Activated B cell treated with CpG ODN at 0.5 μM for 24 hours (primary cell): ENCODE measurements around the gene NPY4R2. TPM values are rescaled to one million over a fixed set of nuclear protein-coding genes. Genes with fewer than 3 reads are reported as not detected.
"Not testable (repeated sequence)": the region's sequence is repeated elsewhere in the genome, so short reads cannot be mapped to it uniquely, and the experiment has no call there.

ENCODE experiments used
- ATAC-seq: fragments of 200-7000 bp; cut with Tn5 transposase; one replicate; pipeline ENCODE4 v1.10.0; 2021; ENCODE audit warnings: low read depth, mild to moderate bottlenecking, moderate library complexity
- CTCF ChIA-PET: fragments of 350-600 bp; sonication (Branson Sonifier 250); formaldehyde crosslinking; loops from one replicate; lab custom pipeline; 2021; ENCODE audit warnings: antibody characterized with exemption; lab: Charles Lee
- POLR2A ChIA-PET: fragments of 350-600 bp; sonication (Branson Sonifier 250); formaldehyde crosslinking; loops from one replicate; lab custom pipeline; 2021; ENCODE audit warnings: antibody characterized with exemption; lab: Charles Lee
- DNase-seq: peaks from one replicate; pipeline ENCODE4 v3.0.0; 2022
- H3K27ac Mint-ChIP-seq: one replicate; pipeline ENCODE4 v1.8.0; 2020; ENCODE audit warnings: mixed read lengths
- H3K27me3 Mint-ChIP-seq: one replicate; pipeline ENCODE4 v1.8.0; 2021; ENCODE audit warnings: mixed read lengths
- H3K36me3 Mint-ChIP-seq: one replicate; pipeline ENCODE4 v1.8.0; 2021; ENCODE audit warnings: low read depth, mixed read lengths
- H3K4me1 Mint-ChIP-seq: one replicate; pipeline ENCODE4 v1.8.0; 2021; ENCODE audit warnings: mixed read lengths
- H3K4me3 Mint-ChIP-seq: one replicate; pipeline ENCODE4 v1.8.0; 2020; ENCODE audit warnings: mild to moderate bottlenecking, mixed read lengths
- H3K9me3 Mint-ChIP-seq: one replicate; pipeline ENCODE4 v1.8.0; 2020; ENCODE audit warnings: mixed read lengths
- intact Hi-C: fragments of 100-400 bp; cut with micrococcal nuclease; formaldehyde crosslinking; loops from one replicate; pipeline ENCODE4 v1.15.1; 2024
- total RNA-seq: library from RNA; stranded (reverse); gene quantifications from 2 replicates; pipeline ENCODE4 v1.2.3, GENCODE V29; 2022

Gene NPY4R2
- total RNA-seq, 1 donor from 2014 or later: not detected

- H3K36me3 Mint-ChIP-seq, H3K9me3 Mint-ChIP-seq, POLR2A ChIA-PET, CTCF ChIA-PET, H3K27ac Mint-ChIP-seq, H3K4me1 Mint-ChIP-seq, intact Hi-C loops, DNase-seq, H3K27me3 Mint-ChIP-seq, H3K4me3 Mint-ChIP-seq, ATAC-seq: not testable (repeated sequence)
These were observed 9.1 kb upstream of the NPY4R2 start for GRCh38 chr10:47909333-47909732.

GRCh38 chr10:47910486-47910885 lies 8.0 kb upstream of the NPY4R2 start:
- POLR2A ChIA-PET, H3K27me3 Mint-ChIP-seq, intact Hi-C loops, H3K4me3 Mint-ChIP-seq, ATAC-seq, H3K27ac Mint-ChIP-seq, H3K4me1 Mint-ChIP-seq, H3K36me3 Mint-ChIP-seq, CTCF ChIA-PET, H3K9me3 Mint-ChIP-seq, DNase-seq: not testable (repeated sequence)

- POLR2A ChIA-PET, ATAC-seq, H3K27ac Mint-ChIP-seq, H3K9me3 Mint-ChIP-seq, H3K27me3 Mint-ChIP-seq, CTCF ChIA-PET, H3K36me3 Mint-ChIP-seq, intact Hi-C loops, DNase-seq, H3K4me1 Mint-ChIP-seq, H3K4me3 Mint-ChIP-seq: not testable (repeated sequence)
These were observed 4.4 kb upstream of the NPY4R2 start for GRCh38 chr10:47914052-47914451.

GRCh38 chr10:47915849-47916548 lies 2.5 kb upstream of the NPY4R2 start:
- intact Hi-C loops, H3K27me3 Mint-ChIP-seq, ATAC-seq, H3K9me3 Mint-ChIP-seq, H3K4me3 Mint-ChIP-seq, DNase-seq, CTCF ChIA-PET, H3K27ac Mint-ChIP-seq, POLR2A ChIA-PET, H3K4me1 Mint-ChIP-seq, H3K36me3 Mint-ChIP-seq: not testable (repeated sequence)

- H3K4me3 Mint-ChIP-seq, H3K27ac Mint-ChIP-seq, CTCF ChIA-PET, H3K9me3 Mint-ChIP-seq, DNase-seq, H3K4me1 Mint-ChIP-seq, H3K27me3 Mint-ChIP-seq, ATAC-seq, intact Hi-C loops, POLR2A ChIA-PET, H3K36me3 Mint-ChIP-seq: not testable (repeated sequence)
These were observed 2.1 kb downstream of the NPY4R2 start for GRCh38 chr10:47920610-47921009.

- ATAC-seq, H3K9me3 Mint-ChIP-seq, H3K4me3 Mint-ChIP-seq, H3K36me3 Mint-ChIP-seq, intact Hi-C loops, CTCF ChIA-PET, POLR2A ChIA-PET, H3K4me1 Mint-ChIP-seq, H3K27ac Mint-ChIP-seq, H3K27me3 Mint-ChIP-seq, DNase-seq: not testable (repeated sequence)
These were observed 4.0 kb downstream of the NPY4R2 start for GRCh38 chr10:47922503-47922902.

GRCh38 chr10:47924628-47925027 lies 6.2 kb downstream of the NPY4R2 start:
- DNase-seq, POLR2A ChIA-PET, ATAC-seq, H3K36me3 Mint-ChIP-seq, H3K9me3 Mint-ChIP-seq, CTCF ChIA-PET, H3K27me3 Mint-ChIP-seq, H3K4me1 Mint-ChIP-seq, H3K4me3 Mint-ChIP-seq, H3K27ac Mint-ChIP-seq, intact Hi-C loops: not testable (repeated sequence)

- H3K4me1 Mint-ChIP-seq, H3K36me3 Mint-ChIP-seq, H3K27ac Mint-ChIP-seq, H3K27me3 Mint-ChIP-seq, POLR2A ChIA-PET, ATAC-seq, CTCF ChIA-PET, H3K4me3 Mint-ChIP-seq, H3K9me3 Mint-ChIP-seq, intact Hi-C loops, DNase-seq: not testable (repeated sequence)
These were observed 8.9 kb downstream of the NPY4R2 start for GRCh38 chr10:47927147-47927916.

- H3K4me3 Mint-ChIP-seq, H3K36me3 Mint-ChIP-seq, DNase-seq, H3K9me3 Mint-ChIP-seq, POLR2A ChIA-PET, H3K27me3 Mint-ChIP-seq, CTCF ChIA-PET, H3K4me1 Mint-ChIP-seq, H3K27ac Mint-ChIP-seq, intact Hi-C loops, ATAC-seq: not testable (repeated sequence)
These were observed 9.8 kb downstream of the NPY4R2 start for GRCh38 chr10:47928225-47928624.

GRCh38 chr10:47932824-47933223 lies 14.4 kb downstream of the NPY4R2 start:
- H3K4me1 Mint-ChIP-seq, H3K27ac Mint-ChIP-seq, H3K36me3 Mint-ChIP-seq: not testable (repeated sequence)

GRCh38 chr10:47933462-47933861 lies 15.0 kb downstream of the NPY4R2 start:
- ATAC-seq, H3K4me3 Mint-ChIP-seq, H3K27ac Mint-ChIP-seq, POLR2A ChIA-PET, CTCF ChIA-PET, H3K27me3 Mint-ChIP-seq, intact Hi-C loops, H3K4me1 Mint-ChIP-seq, DNase-seq, H3K9me3 Mint-ChIP-seq, H3K36me3 Mint-ChIP-seq: not testable (repeated sequence)

More at GRCh38 chr10:47932824-47933223, 14.4 kb downstream of the NPY4R2 start:
- intact Hi-C loops, DNase-seq, H3K9me3 Mint-ChIP-seq, H3K27me3 Mint-ChIP-seq, H3K4me3 Mint-ChIP-seq, CTCF ChIA-PET, POLR2A ChIA-PET, ATAC-seq: not testable (repeated sequence)

- POLR2A ChIA-PET, DNase-seq, H3K27ac Mint-ChIP-seq, CTCF ChIA-PET, H3K36me3 Mint-ChIP-seq, intact Hi-C loops, H3K4me3 Mint-ChIP-seq, H3K27me3 Mint-ChIP-seq, H3K9me3 Mint-ChIP-seq, H3K4me1 Mint-ChIP-seq, ATAC-seq: not testable (repeated sequence)
These were observed 18.3 kb downstream of the NPY4R2 start for GRCh38 chr10:47936772-47937228.
